DLD1 (cell line): ENCODE results near the gene CROCC2.

Experiments used
- in situ Hi-C: cut with HindIII; loops from 2 replicates; pipeline ENCODE4 v1.10.0; 2017; ENCODE audit warnings: low sequenced_read_pairs

CROCC2 gene

GRCh38 chr2:241008711-241009121 lies 102.6 kb downstream of the CROCC2 start:
- in situ Hi-C loops = no loop called here

GRCh38 chr2:241009191-241009590 lies 103.1 kb downstream of the CROCC2 start:
- in situ Hi-C loops = no loop called here

GRCh38 chr2:241009601-241010530 lies 103.7 kb downstream of the CROCC2 start:
- in situ Hi-C loops = no loop called here

DNA sequence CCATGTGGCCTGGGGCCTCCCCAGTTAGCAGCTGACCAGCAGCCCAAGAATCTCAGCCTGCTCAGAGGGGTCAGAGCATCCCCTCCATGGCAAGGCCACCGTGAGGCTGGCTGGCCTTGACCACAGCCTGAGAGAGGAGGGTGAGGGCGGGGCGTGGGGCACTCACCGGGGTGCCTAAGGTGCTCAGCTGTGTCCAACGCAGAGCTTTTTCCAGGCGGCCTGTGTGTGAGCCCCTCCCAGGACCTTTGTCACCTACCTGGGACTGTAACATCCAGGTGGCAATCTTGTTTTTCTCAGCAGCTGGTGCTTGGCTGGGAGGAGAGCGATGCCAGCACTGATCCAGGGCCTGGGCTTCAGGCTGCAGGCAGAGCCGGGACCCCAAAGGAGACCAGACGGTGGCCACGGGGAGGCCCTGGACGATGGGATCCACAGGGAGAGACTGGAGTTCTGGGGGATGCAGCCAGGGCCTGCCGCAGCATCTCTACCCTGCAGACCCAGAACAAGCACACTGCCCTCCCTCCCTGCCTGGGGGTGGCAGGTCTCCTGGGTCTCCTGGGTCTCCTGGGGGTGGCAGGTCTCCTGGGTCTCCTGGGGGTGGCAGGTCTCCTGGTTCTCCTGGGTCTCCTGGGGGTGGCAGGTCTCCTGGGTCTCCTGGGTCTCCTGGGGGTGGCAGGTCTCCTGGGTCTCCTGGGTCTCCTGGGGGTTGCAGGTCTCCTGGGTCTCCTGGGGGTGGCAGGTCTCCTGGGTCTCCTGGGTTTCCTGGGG lies 104.6 kb downstream of the CROCC2 start:
- in situ Hi-C loops = no loop called here

GRCh38 chr2:241011296-241011600 lies 105.1 kb downstream of the CROCC2 start:
- in situ Hi-C loops = no loop called here

- in situ Hi-C loops = no loop called here
Measured at GRCh38 chr2:241011751-241012510, 105.8 kb downstream of the CROCC2 start.

- in situ Hi-C loops = no loop called here
Measured at GRCh38 chr2:241014224-241014623, 108.1 kb downstream of the CROCC2 start.

GRCh38 chr2:241014764-241015163 lies 108.6 kb downstream of the CROCC2 start:
- in situ Hi-C loops = no loop called here

DNA sequence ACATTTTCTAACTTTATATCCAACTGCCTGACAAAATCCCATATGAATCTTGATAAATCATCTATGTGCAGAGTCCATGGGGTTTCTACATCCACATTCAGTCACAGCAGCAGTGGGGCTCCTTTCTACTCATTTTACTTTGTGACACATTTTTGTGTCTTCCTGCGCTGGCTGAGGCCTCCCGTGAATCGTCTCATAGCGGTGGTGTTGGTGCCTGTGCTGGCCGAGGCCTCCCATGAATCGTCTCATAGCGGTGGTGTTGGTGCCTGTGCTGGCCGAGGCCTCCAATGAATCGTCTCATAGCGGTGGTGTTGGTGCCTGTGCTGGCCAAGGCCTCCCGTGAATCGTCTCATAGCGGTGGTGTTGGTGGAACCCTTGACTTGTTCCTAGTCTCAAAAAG lies 109.3 kb downstream of the CROCC2 start:
- in situ Hi-C loops = no loop called here

GRCh38 chr2:241017228-241017940 lies 111.2 kb downstream of the CROCC2 start:
- in situ Hi-C loops = no loop called here

- in situ Hi-C loops = no loop called here
Measured at GRCh38 chr2:241018051-241018891, 112.1 kb downstream of the CROCC2 start.

GRCh38 chr2:241019441-241020139 lies 113.5 kb downstream of the CROCC2 start:
- in situ Hi-C loops = no loop called here

DNA sequence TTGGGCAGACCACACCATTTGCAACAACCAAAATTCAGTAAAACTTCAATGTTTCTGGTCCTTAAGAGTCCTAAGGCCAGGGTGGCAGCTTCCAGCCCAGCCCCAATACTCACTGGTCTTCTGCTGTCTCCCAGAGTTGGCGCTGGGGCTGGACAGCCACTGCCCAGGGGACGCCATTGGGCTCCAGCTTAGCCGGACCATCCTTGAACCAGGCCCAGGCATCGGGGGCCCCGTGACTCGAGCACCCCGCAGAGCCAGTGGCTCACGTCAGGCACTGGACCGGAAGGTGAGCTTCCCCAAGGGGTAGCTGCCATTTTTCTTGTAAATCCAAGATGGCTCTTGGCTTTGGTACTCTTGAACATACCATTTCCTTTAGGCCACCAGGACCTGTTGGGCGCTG lies 114.1 kb downstream of the CROCC2 start:
- in situ Hi-C loops = no loop called here

DNA sequence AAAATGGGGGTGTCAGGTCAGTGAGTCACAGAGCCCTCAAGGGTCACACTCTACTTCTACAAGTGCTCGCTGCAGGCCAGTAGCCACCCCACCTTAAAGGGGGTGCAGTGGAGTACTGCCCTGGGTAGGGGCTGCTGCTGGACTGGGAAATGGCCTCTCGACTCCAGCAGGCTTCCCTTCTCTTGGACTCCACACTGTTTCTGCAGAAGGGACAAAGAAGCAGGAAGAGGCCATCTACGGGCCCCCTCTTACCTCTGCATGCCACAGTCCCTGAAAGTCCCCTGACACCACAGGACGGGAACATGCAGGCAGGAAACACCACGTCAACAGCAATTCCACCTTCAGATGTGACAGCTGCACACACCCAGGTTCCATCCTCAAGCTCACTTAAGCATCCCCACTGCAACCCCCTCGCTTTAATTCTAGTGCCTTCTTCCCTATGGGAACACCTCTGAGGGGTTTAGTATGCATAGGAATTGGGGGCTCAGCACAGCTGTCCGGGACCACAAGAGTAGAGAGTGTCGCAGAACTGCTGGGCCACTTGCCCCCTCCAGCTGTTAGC lies 114.6 kb downstream of the CROCC2 start:
- in situ Hi-C loops = no loop called here

- in situ Hi-C loops = no loop called here
Measured at GRCh38 chr2:241025639-241026038, 119.5 kb downstream of the CROCC2 start.

DNA sequence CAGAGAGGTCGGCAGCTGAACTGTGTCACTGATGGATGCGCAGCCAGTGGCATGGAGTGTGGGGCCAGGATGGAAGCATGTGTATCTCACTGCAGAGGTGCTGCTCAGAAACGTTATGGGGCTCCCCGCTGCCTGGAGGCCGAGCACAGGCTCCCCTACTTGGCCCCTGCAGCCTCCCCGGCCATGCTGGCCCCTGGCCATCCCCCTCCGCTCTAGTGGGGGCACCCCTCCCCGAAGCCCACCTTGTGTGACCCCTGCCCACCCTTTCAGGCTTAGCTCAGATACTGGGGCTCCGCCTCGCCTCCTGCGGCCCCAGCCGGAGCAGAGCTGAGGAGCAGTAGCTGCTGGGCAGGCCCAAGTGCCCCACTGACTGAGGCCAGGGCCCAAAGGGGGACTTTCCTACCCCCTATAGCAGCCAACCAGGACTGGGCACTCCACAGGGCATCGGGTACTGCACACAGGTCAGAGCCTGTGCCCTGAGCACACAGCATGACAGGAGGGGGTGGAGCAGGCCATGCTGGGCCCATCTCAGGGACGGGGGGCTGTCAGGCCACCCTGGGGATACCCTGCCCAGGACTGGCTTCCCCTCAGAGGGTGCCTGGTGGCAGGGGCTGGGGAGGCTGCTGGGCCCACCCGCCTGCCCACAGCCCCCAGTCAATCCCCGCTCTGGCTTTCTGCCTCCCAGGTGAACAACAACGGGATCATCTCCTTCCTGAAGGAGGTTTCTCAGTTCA lies 123.6 kb downstream of the CROCC2 start:
- in situ Hi-C loops = no loop called here

DNA sequence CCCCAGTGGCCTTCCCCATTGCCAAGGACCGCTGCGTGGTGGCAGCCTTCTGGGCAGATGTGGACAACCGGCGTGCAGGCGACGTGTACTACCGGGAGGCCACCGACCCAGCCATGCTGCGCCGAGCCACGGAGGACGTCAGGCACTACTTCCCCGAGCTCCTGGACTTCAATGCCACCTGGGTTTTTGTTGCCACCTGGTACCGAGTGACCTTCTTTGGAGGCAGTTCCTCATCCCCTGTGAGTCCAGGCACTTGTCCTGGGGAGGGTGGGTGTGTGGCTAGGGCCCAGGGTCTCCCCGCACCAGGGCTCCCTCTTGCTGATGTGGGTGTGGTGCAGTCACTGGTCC lies 124.2 kb downstream of the CROCC2 start:
- in situ Hi-C loops = no loop called here

- in situ Hi-C loops = no loop called here
Measured at GRCh38 chr2:241030883-241031282, 124.7 kb downstream of the CROCC2 start.
